Endometrium (tissue), 2 donors: ENCODE data around the gene MAB21L1.

Experiments used
- FAIRE-seq: peaks from 2 replicates; lab custom pipeline; 2012; peaks lifted over from hg19 to GRCh38; lab: Jason Lieb, UNC
- donor health status: control.
- donor health status: control.

The MAB21L1 gene

DNA sequence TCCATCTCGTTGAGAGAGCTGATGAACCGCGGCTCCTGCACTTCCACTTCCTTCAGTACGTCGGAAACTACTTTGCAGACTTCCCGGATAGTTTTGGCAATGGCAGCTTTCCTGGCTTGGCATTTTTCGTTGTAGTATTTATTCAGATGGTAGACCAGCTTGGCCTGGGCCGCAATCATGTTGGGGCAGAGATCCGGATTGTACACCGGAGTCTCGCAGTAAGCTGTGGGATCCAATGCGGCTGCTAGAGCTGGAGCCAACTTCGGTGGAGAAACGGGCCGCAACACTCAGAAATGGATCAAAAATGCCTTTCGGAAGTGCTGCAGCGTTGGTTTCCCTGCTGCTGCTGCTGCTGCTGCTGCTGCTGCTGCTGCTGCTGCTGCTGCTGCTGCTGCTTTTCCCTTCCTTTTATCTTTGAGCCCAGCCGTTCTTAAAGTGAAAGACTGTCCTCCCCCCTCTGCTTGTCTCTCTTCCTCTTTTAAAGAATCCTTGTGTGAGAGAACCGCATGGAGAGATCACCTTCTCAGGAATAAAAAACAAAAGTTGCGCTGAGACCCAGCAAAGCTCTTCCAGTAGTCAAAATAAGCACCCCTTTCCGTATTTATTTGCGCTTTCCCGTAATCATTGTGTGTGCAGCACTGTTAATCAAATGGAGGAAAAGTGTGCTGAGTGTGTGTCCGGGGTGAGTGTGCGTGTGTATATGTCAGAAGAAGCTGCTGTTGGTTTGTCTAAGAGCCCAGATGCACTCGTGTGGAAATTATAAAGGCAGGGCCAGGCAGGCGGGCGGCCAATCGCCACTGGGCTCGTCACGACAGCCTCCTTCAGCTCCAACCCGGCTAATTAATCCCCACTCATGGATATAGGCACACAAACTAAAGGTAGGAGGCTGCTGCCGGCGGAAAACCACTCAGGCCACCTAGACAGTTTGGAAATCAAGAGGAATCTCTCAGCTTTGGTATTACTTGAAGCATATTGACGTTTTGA lies at the start of gene MAB21L1:
TSS of gene MAB21L1 (minus strand) at position 730 of the 984 bp plus-strand sequence. CDS start at position 179, 551 bp downstream.
- FAIRE-seq, result no peak

GRCh38 chr13:35524171-35524570 lies 47.7 kb upstream of the MAB21L1 start:
- FAIRE-seq, result no peak

GRCh38 chr13:35518337-35518946 lies 42.0 kb upstream of the MAB21L1 start:
- no peak for FAIRE-seq

DNA sequence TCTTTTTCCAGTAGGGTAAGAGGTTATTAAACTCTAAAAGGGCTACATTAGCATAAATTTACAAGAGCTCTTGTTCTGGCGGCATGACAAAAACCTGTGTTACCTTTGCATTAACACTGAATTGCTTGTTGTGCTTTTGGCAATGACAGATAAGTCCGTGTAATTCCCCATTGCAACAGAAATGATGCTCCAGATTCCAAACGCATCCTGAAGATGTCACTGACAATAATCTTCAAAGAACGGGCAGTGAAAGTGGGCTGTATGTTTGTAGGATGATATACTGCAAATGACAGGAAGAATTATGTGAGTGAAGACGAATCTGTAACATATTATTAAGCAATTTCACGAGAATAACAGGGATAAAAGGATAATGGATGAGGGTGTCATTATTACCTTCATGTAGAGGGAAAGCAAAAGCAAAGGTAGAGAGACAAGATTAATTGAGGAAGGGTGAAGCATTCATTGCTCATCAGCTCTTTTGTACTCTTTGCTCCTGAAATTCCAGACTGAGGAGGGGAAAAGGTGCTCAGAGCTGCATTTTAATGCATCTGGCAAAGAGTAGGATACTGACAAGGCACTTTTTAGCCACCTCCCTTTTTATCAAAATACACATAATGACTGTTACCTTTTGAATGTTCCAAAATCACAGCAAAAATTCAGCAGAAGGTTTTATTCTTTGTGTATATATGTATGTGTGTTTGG lies 38.5 kb upstream of the MAB21L1 start:
- no peak for FAIRE-seq

- no peak for FAIRE-seq
These were observed 37.6 kb upstream of the MAB21L1 start for GRCh38 chr13:35514061-35514477.

GRCh38 chr13:35512271-35512920 lies 35.9 kb upstream of the MAB21L1 start:
- FAIRE-seq, result no peak

GRCh38 chr13:35502456-35502855 lies 26.0 kb upstream of the MAB21L1 start:
- FAIRE-seq, result no peak

GRCh38 chr13:35501661-35502235 lies 25.3 kb upstream of the MAB21L1 start:
- peak; percentile 60 for FAIRE-seq

GRCh38 chr13:35500144-35500543 lies 23.7 kb upstream of the MAB21L1 start:
- no peak for FAIRE-seq

DNA sequence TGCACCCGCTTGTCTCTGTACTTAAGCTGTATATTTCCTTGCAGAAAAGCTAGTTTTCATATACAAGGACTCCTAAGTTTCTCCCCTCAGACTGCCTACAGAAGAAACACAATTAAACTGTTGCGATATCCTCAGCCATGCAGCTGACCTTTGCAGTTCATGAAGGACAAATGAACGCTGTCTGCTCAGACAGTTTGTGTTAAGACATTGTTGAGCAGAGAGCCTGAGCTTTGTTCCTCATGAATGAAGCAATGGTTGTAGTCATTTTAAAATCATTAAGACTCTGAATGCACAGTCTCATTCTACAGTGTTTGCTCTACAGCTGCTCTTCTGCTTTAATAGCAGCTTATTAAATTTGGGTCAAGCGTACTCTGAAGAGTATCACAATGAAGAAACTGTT lies 23.2 kb upstream of the MAB21L1 start:
- FAIRE-seq, result no peak

DNA sequence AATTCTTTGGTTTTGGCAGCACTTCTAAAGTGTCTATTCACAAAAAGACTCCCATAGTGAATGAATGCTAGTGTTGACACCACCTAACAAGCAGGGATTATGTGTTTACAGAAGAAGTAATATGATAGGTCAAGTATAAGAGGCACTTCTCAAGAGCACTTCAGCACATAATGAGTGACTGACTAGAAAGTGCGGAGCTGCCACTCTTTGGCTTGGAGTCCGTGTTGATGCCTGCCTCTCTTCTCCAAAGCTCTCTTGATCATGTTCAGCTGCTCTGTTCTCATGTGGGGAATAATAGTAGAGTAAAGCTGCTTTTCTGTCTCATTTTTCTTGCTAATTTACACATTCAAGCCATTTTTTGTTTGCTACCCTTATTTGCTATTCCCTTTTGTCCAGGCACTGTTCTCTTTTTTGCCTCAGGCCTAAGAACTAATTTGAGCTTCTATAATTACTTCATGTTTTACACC lies 22.7 kb upstream of the MAB21L1 start:
- no peak for FAIRE-seq

- FAIRE-seq, result no peak
These were observed 21.7 kb upstream of the MAB21L1 start for GRCh38 chr13:35498231-35498630.

GRCh38 chr13:35496761-35497386 lies 20.4 kb upstream of the MAB21L1 start:
- no peak for FAIRE-seq

DNA sequence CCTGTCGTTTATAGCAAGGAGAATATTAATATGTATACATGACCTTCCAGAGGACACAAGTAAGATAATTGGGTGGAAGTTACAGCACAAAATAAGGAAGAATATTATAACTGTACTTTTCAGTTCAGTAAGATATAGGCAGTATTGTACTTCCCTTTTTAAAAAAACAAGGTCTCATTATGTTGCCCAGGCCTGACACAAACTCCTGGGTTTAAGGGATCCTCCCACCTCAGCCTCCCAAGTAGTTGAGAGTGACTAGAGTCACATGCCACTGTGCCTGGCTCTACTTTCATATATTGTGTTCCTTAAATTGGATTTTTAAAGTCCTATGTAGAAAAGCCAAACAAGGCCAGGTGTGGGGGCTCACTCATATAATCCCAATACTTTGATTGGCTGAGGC lies 19.5 kb upstream of the MAB21L1 start:
- no peak for FAIRE-seq

GRCh38 chr13:35489050-35489449 lies 12.6 kb upstream of the MAB21L1 start:
- peak; percentile 96 for FAIRE-seq

DNA sequence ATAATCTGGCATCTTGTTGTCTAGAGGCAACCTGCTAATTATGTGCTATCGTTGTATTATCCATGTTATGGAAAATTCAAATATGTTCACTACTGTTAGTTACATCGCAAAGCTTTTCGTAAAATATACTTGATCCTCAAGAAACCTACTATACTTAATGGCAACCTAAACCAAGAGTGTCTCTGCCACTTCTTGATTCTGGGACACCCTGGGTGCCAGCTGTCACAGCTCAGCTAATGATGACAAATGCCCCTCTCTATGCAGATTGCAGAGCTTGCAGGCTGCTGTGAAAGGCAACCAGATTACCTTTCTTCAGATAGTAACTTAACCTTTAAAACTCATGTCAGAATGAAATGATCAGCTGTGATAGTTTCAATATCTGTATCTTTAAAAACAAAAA lies 8.9 kb upstream of the MAB21L1 start:
- FAIRE-seq, result no peak

DNA sequence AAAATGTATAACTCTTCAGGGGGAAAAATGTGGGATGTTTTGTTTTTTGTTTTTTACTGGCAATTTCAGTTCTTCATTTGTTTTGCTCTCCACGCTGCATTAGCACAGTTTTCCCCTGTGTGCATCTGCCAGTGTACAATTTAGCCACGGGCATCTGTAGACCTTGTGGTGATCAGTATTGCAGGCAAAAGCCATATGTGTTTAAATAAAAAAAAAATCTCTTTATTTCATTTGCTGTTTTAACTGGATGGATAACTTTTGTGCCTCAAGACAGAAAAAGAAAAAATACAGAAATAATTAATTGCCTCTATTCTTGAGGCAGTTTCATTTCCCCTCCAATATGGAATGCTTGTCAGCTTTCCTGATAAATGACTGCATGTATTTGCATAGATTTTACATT lies 7.9 kb upstream of the MAB21L1 start:
- no peak for FAIRE-seq

GRCh38 chr13:35483761-35484160 lies 7.3 kb upstream of the MAB21L1 start:
- FAIRE-seq, result no peak

DNA sequence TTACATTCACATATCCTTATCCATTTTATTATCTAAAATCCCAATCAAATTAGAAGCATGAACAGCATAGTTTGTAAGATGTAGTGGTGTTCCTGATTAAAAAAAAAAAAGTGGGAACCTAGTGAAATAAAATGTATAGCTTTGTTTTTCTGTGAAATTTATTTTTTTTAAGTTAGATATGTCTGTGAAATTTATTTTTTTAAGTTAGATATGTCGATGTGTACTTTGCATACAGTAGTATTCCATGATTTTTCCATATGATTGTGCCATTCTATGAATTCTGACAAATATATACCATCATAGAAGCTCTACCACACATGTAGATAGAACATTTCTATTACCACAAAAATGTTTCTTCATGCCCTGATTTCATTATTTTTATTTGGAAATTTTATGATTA lies 6.0 kb upstream of the MAB21L1 start:
- no peak for FAIRE-seq

GRCh38 chr13:35481777-35482176 lies 5.3 kb upstream of the MAB21L1 start:
- no peak for FAIRE-seq

DNA sequence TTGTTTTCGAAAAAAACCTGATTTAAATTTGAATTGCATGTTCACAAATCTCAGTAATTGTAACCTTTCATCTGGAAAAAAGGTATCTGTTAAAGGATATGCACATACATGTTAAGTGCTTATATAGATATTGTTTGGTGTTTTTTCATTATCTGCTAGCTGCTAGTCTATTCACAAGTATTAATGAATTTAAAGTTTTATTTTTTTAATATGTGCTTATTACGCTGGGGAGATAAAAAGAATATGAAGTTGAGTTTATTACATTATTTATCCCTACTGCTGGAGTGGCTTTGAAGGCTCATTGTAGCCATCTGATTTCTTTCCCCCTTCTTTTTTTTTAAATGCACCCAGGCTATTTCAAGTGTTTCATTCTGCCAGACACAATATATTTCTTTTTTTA lies 3.9 kb upstream of the MAB21L1 start:
- FAIRE-seq, result no peak
